GM12891 (cell line): ENCODE measurements around the gene MMRN2.

ENCODE experiments used
- POLR2A ChIP-seq: IDR thresholded peaks from 2 replicates; pipeline ENCODE4 v1.6.1; 2011; ENCODE audit warnings: low read depth, low read length, control low read depth
- POLR2AphosphoS5 ChIP-seq: IDR thresholded peaks from 2 replicates; pipeline ENCODE4 v1.6.1; 2011; ENCODE audit warnings: low read depth, low read length, control low read depth
- TAF1 ChIP-seq: IDR thresholded peaks from 2 replicates; pipeline ENCODE4 v1.6.1; 2011; ENCODE audit warnings: low read depth, low read length, control low read depth

DNA sequence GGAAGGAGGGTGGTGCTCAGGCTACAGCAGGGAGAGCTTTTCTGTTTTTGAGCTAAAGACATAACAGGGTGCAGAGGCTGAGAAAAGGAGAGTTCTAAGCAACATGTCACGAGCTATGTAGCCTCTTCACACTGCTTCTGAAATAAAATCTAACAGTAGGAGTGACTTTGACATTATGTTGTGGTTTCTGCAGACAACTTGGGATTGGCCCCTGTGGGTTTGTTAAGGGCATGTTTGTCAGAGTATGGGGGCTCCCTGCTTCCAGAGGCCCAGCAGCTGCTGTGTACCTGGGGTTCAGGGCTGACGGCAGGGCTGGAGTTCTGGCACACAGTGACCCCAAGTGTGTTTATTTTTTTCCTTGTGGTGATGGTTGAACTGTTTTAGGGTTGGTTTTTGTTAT, 24.7 kb downstream of the MMRN2 start:
- no peak for TF ChIP-seq POLR2A
- TF ChIP-seq POLR2AphosphoS5 = no peak
- TF ChIP-seq TAF1 = no peak
